ENCODE data around the gene GLYR1.

The GLYR1 gene

DNA sequence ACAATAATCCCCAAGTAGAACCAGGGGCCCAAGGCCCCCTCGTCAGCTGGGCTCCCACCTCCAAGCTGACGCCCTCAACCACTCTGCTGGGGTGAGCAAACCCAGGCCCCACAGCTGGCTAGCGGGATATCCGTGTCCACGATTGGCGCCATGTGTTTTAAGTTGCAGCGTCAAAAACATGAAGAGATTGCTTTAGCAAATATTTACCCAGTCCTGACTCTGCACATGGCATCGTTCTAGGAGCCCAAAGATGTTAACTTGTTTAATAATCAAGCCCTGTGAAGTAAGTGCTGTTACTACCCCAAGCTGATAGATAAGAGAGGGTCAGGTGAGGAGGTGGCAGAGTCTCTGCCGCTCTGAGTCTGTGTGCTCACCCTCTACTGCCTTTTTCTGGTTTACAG, 58.6 kb downstream of the GLYR1 start:
- H3K9ac ChIP-seq (ENCODE audit: low read length), result no peak overlapping the region
- no peaks in the 10 kb centered on the region for H3K9me2 ChIP-seq (ENCODE audit: low read depth, low read length)
- no peaks in the 10 kb centered on the region for H3K79me2 ChIP-seq (ENCODE audit: insufficient read depth, low read length)
- no peaks in the 10 kb centered on the region; the same call in 1 of the 2 replicates for H3K27me3 ChIP-seq (ENCODE audit: insufficient read depth, low read length)
- no peak overlapping the region for H2AFZ ChIP-seq (ENCODE audit: low read length)
- H3K4me1 ChIP-seq (ENCODE audit: insufficient read depth, low read length, severe bottlenecking), result peaks cover 3% of the 10 kb centered on the region
- no peaks in the 10 kb centered on the region for H3K36me3 ChIP-seq (ENCODE audit: insufficient read depth, low read length)
- H3K4me3 ChIP-seq (ENCODE audit: low read depth, low read length, poor library complexity, severe bottlenecking), result no peak overlapping the region
- H3F3A ChIP-seq (ENCODE audit: insufficient read depth, low read length), result no peaks in the 10 kb centered on the region
- no peaks in the 10 kb centered on the region for H4K20me1 ChIP-seq (ENCODE audit: insufficient read depth, low read length)
- no peak overlapping the region for H3K27ac ChIP-seq (ENCODE audit: low read depth, low read length, poor library complexity, severe bottlenecking)
- H3K4me2 ChIP-seq (ENCODE audit: low read length), result no peak overlapping the region
- H3K9me3 ChIP-seq (ENCODE audit: low read length), result no peaks in the 10 kb centered on the region
- TF ChIP-seq, protein P1, sequence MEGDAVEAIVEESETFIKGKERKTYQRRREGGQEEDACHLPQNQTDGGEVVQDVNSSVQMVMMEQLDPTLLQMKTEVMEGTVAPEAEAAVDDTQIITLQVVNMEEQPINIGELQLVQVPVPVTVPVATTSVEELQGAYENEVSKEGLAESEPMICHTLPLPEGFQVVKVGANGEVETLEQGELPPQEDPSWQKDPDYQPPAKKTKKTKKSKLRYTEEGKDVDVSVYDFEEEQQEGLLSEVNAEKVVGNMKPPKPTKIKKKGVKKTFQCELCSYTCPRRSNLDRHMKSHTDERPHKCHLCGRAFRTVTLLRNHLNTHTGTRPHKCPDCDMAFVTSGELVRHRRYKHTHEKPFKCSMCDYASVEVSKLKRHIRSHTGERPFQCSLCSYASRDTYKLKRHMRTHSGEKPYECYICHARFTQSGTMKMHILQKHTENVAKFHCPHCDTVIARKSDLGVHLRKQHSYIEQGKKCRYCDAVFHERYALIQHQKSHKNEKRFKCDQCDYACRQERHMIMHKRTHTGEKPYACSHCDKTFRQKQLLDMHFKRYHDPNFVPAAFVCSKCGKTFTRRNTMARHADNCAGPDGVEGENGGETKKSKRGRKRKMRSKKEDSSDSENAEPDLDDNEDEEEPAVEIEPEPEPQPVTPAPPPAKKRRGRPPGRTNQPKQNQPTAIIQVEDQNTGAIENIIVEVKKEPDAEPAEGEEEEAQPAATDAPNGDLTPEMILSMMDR (IDR thresholded peaks at IDR 0.05; ENCODE audit: low read length), result no peak
- TF ChIP-seq EZH2 (IDR thresholded peaks at IDR 0.05; ENCODE audit: borderline replicate concordance, low read length), result no peak

- no peaks in the 10 kb centered on the region for H4K20me1 ChIP-seq (ENCODE audit: insufficient read depth, low read length)
- H3K79me2 ChIP-seq (ENCODE audit: insufficient read depth, low read length), result no peaks in the 10 kb centered on the region
- H3F3A ChIP-seq (ENCODE audit: insufficient read depth, low read length), result no peaks in the 10 kb centered on the region
- H3K4me3 ChIP-seq (ENCODE audit: low read depth, low read length, poor library complexity, severe bottlenecking), result no peak within 1 kb of the TSS
- no peak within 1 kb of the TSS for H3K27ac ChIP-seq (ENCODE audit: low read depth, low read length, poor library complexity, severe bottlenecking)
- H3K4me2 ChIP-seq (ENCODE audit: low read length), result no peak within 1 kb of the TSS
- H2AFZ ChIP-seq (ENCODE audit: low read length), result no peak within 1 kb of the TSS
- no peaks in the 10 kb centered on the region for H3K9me2 ChIP-seq (ENCODE audit: low read depth, low read length)
- no peak within 1 kb of the TSS for H3K9ac ChIP-seq (ENCODE audit: low read length)
- TF ChIP-seq, protein P1 (IDR thresholded peaks at IDR 0.05; ENCODE audit: low read length), result no peak
- TF ChIP-seq EZH2 (IDR thresholded peaks at IDR 0.05; ENCODE audit: borderline replicate concordance, low read length), result no peak
- H3K36me3 ChIP-seq (ENCODE audit: insufficient read depth, low read length), result no peaks in the 10 kb centered on the region
- H3K4me1 ChIP-seq (ENCODE audit: insufficient read depth, low read length, severe bottlenecking), result peaks cover 3% of the 10 kb centered on the region
- no peaks in the 10 kb centered on the region for H3K9me3 ChIP-seq (ENCODE audit: low read length)
- no peaks in the 10 kb centered on the region; the same call in 1 of the 2 replicates for H3K27me3 ChIP-seq (ENCODE audit: insufficient read depth, low read length)
Observed at GRCh38 chr16:4787627-4788482, 59.2 kb downstream of the GLYR1 start, which contains the start of gene SEPTIN12. Gene SEPTIN12, minus strand, starts transcription at chr16:4788345. Its CDS starts 700 bp downstream, at chr16:4787645.

DNA sequence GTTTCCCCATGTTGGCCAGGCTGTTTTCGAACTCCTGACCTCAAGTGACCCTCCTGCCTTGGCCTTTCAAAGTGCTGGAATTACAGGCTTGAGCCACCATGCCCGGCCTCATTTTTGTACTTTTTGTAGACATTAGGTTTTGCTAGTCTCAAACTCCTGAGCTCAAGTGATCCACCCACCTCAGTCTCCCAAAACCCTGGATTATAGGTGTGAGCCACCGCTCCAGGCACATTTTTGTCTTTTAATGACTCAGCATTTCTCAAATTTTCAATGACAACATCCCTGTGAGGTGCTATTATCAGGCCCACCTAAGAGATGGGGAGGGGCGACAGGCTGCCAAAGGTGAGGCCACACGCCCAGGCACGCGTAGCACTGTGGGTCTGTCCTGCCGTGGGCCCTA, 60.0 kb downstream of the GLYR1 start:
- no peaks in the 10 kb centered on the region for H3K9me3 ChIP-seq (ENCODE audit: low read length)
- no peak overlapping the region for H2AFZ ChIP-seq (ENCODE audit: low read length)
- H4K20me1 ChIP-seq (ENCODE audit: insufficient read depth, low read length), result no peaks in the 10 kb centered on the region
- H3F3A ChIP-seq (ENCODE audit: insufficient read depth, low read length), result no peaks in the 10 kb centered on the region
- no peak overlapping the region for H3K27ac ChIP-seq (ENCODE audit: low read depth, low read length, poor library complexity, severe bottlenecking)
- no peaks in the 10 kb centered on the region for H3K36me3 ChIP-seq (ENCODE audit: insufficient read depth, low read length)
- no peaks in the 10 kb centered on the region; the same call in 1 of the 2 replicates for H3K27me3 ChIP-seq (ENCODE audit: insufficient read depth, low read length)
- peaks cover 3% of the 10 kb centered on the region for H3K4me1 ChIP-seq (ENCODE audit: insufficient read depth, low read length, severe bottlenecking)
- H3K9me2 ChIP-seq (ENCODE audit: low read depth, low read length), result no peaks in the 10 kb centered on the region
- no peak overlapping the region for H3K4me3 ChIP-seq (ENCODE audit: low read depth, low read length, poor library complexity, severe bottlenecking)
- TF ChIP-seq EZH2 (IDR thresholded peaks at IDR 0.05; ENCODE audit: borderline replicate concordance, low read length), result no peak
- TF ChIP-seq, protein P1 (IDR thresholded peaks at IDR 0.05; ENCODE audit: low read length), result no peak
- no peak overlapping the region for H3K4me2 ChIP-seq (ENCODE audit: low read length)
- H3K9ac ChIP-seq (ENCODE audit: low read length), result no peak overlapping the region
- no peaks in the 10 kb centered on the region for H3K79me2 ChIP-seq (ENCODE audit: insufficient read depth, low read length)

All from OCI-LY1 (cell line).